HG03066 (cell line): ENCODE measurements around the gene LMNTD2.

Experiments used
- ATAC-seq: cut with Tn5 transposase; IDR thresholded peaks from one replicate; pipeline ENCODE4 v1.9.1; 2021; ENCODE audit warnings: low read depth; ENCODE audit not compliant: unreplicated experiment

LMNTD2 gene

DNA sequence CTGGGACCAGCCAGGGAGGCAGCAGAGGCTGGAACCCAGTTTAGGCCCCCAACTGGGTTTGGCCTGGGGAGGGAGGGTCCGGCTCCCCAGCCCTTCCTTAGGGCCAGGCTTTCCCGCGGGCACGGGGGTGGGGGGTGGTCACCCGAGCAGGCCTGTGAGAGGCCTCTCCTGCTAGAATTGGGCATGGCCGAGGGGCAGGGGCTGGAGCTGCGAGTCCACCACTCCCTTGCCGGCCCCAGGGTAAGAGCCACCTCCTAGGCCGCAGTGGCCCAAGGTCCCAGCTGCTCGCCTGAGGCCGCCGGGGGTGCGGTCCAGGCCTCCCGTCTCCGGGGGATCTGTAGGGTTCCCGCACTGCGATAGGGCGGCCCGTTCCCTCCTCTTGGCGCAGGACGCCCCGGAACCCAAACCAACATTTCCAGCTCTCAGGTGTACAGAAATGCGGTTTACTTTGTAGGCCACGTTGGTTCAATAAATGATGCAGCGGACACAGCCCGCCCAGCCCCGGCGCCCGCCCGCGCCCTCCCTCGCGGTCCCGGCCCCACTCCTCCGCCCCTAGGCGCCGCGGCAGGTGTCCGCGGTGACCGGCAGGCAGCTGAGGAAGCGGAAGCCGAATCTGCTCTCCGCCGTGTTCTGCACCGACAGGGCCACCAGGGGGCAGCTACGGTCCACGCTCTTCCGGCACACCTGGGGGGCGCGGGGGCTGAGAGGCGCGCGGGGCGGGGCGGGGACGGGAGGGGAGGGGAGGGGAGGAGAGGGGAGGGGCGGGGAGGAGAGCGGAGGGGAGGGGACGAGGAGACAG is 5.9 kb downstream of the LMNTD2 start:
- ATAC-seq, result no peak

DNA sequence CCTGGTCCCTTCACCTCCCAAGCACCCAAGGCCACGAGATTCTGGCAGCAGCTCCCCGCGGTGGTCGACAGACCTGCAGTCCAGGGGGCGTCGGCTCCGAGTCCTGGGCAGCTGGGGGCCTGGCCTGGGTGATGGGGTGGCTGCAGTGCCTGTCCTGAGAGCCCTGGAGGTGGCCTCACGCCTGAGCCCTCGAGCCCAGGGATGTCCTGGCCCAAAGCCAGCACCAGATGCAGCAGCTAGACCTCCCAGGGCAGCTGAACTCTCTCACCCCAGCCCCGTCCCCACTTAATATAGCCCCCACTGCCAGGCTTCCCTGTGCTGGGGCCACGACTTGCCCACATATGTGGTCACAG is 6.6 kb downstream of the LMNTD2 start:
- no peak for ATAC-seq

DNA sequence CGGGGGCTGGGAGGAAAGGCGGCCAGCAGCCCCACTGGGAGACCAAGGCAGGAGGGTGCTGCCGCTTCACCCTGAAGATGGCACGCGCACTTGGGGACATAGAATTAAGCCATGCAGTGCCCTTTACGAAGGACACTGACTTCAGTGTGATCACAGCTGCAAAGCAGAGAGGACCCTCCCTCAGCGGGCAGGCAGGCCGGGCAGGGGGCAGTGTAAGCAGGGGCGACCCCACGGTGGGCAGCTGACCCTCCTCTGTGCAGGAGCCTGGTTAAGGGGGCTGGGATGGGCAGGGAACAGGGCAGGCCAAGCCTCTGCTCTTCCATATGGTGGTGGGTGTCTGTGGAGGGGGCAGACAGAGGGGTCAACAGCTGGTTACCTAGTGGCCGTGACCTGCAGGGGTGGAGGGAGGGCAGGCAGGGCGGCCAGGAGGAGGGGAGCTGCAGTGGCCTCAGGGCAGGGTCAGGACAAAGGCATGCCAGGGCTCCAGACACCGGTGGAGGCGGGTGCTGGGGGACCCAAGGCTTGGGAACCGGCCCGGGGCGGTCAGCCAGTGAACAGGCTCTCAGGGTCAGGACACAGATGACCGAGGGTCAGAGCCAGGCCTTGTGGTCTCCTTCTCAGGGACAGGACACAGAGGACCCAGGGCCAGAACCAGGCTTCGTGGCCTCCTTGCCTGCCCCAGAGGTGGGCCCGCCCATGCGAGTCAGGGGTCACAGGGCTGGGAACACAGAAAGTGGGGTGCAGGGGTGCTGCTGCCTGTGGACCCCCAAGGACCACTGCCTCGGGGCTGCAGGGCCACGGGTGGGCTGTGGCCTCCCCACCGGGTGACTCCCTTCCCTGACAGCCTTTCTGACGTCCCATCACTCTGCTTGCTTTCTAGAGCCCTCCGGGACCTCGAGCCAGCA is 7.2 kb downstream of the LMNTD2 start:
- no peak for ATAC-seq

DNA sequence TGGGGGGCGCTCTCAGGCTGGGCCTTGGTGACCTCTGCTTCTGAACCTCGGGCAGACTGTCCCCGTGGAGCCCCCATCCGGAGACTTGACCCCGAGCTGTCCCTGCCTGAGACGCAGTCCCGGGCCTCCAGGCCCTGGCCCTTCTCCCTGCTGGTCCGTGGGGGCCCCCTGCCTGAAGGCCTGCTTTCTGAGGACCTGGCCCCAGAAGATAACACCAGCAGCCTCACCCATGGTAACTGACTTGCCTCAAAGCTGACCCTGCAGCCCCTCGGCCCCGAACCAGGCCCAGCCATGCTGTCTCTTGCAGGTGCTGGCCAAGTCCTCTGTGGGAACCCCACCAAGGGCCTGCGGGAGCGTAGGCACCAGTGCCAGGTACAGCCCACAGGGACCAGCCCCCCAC is 8.9 kb downstream of the LMNTD2 start:
- no peak for ATAC-seq

DNA sequence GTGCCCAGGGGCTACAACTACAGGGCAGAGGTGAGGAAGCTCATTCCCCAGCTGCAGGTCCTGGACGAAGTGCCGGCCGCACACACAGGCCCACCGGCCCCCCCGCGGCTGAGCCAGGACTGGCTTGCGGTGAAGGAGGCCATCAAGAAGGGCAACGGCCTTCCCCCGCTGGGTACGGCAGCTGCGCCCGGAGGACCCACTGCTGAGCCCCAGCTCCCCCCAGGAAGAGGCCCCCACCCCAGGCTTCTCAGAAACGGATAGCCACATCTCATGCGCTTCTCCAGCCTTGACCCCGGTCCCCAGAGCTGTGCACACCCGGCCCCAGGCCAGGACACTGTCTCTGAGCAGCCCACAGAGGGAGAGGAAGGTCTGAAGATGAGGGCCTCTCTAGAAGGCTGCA is 9.4 kb downstream of the LMNTD2 start:
- ATAC-seq, result no peak

DNA sequence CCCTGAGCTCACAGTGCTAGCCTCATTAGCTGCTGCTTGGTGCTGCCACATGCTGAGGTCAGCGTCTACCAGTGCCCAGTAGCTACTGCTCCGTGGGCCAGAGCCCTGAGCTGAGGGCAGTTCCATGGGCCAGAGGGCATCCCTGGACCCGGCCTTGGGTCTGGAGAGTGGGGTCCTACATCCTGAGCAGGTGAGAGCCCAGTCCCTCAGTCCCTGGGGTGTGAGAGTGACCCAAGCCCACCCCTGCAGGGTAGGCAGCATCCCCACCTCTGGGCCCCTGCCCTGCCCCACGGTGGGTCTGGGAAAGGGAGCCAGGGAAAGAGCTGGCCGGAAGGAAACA is 9.8 kb downstream of the LMNTD2 start:
- no peak for ATAC-seq

DNA sequence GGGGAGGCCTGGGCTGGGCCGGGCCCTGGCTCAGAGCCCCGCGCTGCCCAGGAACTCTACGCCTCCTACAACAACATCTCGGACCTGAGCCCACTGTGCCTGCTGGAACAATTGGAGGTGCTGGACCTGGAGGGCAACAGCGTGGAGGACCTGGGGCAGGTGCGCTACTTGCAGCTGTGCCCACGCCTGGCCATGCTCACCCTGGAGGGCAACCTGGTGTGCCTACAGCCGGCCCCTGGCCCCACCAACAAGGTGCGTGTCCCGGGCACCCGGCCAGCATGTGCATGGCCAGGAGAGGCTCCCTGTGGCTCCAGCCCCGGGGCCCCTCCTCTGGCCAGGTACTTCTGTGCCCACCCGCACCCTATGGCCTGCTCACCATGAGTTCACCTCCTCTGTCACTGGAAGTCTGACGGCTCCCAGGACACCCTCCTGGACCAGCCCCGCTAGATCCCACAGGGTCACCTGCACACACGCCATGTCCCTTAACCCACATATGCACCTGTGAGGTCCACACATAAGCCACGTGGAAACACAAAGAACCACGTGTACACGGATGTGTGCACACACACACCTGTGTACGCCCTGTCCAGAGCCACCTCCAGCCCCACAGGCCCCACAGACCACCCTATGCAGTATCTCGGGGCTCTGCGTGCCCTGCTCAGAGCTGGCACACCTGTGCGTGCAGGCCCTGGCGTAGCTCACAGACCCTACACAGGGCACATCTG is 10.4 kb downstream of the LMNTD2 start:
- ATAC-seq, result no peak

DNA sequence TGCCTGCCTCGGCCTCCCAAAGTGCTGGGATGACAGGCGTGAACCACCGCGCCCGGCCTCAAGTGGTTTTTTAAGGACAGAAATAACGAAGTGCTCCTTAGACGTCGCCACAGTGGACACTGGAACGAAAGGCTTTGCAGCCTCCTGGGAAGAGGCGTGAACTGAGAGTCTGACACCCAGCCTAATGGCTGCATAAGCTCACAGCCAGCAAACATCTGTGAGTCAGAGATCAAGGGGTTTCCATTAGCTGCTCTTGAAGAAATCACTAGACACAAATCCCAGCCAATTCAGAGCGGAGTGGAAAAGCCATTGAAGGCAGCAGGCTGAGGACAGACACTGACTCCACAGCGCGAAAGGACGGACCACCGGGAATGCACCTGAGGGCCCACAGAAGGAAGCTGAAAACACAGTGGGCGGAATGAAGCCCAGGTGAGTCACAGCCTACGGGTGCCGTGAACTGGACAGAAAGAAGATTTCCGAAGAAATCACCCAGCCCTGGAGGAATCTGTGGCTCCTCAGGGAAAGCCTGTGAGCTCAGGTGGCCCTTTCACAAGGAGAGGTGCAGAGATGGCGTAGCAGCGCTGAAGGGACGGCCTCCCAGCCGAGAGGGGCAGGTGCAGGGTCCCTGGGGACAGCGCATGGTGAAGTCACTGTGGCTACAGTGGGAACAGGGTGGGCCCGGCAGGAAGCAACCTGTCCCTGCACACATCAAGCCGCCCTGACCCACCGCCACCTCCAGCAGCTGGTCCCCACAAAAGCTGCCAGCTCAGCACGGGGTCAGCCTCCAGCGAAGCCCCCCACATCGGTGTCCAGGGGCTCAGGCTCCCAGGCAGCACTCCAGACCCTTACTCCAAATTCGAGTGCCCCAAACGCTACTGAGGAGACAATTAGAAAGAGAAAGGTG is 11.6 kb downstream of the LMNTD2 start:
- no peak for ATAC-seq

DNA sequence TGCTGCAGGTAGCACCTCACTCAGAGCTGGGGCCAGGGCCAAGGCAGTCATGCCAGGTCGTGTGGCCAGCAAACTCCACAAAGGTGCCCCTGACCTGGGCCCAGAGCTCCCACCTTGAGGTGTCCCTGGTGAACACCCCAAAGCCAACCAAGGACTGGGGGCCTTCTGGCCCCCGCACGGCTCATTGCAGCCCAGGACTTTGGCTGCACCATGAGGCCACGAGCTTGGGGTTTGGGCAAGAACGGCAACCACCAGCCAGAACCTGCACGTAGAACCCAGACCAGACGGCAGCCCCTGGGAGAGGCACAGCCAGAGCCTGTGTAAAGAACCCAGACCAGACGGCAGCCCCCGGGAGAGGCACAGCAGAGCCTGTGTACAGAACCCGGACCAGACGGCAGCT is 15.4 kb downstream of the LMNTD2 start:
- ATAC-seq, result no peak

DNA sequence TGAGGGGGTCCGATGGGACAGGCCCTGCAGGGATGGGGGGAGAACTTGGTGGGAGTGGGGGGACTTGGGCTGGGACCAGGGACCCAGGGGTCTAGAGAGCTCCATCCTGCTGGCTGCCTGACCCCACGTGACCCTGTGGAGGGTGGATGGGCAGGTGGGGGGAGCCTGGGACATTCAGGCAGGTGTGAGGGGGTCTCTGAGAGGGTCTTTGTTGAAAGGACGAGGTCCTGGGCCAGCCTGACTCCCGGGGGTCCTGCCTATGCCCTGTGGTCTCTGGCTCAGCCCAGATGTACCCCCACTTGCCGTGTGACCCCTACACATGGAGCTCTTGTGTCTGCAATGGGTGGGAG is 15.7 kb downstream of the LMNTD2 start:
- ATAC-seq, result no peak

DNA sequence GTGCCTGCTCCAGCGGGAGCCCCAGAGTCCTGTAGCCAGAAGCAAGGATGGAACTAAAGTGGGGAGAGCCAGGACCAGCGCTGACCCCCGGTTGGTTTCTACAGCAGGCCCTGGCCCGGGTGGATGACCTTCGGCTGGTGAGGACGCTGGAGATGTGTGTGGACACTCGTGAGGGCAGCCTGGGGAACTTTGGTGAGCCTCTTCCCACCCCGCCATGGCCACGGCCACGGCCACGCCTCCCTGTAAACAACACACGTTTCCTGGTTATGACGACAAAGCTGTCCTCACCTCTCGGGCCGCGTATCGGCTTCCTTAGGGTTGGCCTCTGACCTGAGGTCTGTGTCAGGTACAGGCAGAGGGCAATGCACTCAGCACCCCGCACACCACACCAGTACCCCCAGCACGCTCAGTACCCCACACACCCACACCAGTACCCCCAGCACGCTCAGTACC is 19.1 kb downstream of the LMNTD2 start:
- ATAC-seq, result no peak

DNA sequence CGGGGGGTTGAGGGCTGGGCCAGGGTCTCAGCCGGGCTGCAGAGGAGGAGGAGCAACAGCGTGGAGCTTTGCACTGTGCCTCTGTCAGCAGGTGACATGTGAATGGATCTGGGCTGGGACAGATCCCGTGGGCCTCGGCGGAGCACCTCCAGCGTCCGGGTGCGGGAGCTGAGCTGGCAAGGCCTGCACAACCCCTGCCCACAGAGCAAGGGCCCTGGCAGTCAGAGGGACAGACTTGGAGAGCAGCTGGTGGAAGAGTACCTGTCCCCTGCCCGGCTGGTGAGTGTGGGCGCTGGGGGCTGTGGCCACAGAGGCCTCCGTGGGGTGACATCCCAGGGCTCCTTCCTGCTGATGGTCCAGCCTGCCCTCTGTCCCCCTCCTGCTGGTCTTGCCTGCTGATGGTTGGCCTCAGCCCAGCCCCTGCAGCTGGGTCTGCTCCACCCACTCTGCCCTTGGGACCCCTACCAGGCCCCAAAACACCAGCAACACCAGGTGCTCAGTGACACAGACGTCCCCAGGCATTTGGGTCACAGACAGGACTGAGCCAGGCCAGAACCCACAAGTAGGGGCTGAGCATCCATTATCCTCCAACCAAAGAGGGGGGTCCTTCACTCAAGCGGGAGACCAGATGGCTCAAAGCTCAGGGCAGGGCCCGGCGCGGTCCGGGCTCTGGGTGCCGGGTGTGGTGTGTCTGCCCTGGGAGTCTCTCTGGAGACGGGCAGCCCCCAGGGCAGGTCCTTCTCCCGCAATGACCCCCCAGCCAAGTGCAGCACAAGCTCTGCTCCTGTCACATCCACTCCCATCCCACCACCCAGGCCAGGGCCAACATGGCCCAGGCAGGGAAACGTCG is 19.7 kb downstream of the LMNTD2 start:
- ATAC-seq, result no peak

DNA sequence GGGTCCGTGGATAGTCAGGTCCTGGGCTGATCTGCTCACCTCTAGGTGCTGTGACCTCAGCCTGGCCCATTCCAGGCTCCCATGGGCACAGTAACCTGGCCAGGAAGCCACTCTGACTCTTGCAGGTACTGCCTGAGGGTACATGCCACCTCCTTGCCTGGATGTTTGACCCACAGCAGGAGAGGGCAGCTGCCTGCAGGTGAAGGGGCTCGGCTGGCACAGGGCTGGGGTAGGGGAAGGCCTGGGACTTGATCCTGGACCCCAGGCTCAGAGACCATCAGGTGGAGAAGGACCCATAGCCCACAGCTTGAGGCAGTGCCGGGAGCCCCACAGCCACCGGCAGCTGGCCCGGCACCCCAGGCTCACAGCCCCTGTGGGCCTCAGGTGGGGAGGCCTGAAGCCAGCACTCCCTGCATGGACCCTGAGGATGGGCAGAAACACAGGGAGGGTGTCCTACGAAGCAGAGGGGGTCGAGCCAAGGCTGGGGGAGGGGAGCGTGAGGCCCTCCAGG is 20.5 kb downstream of the LMNTD2 start:
- ATAC-seq, result no peak

DNA sequence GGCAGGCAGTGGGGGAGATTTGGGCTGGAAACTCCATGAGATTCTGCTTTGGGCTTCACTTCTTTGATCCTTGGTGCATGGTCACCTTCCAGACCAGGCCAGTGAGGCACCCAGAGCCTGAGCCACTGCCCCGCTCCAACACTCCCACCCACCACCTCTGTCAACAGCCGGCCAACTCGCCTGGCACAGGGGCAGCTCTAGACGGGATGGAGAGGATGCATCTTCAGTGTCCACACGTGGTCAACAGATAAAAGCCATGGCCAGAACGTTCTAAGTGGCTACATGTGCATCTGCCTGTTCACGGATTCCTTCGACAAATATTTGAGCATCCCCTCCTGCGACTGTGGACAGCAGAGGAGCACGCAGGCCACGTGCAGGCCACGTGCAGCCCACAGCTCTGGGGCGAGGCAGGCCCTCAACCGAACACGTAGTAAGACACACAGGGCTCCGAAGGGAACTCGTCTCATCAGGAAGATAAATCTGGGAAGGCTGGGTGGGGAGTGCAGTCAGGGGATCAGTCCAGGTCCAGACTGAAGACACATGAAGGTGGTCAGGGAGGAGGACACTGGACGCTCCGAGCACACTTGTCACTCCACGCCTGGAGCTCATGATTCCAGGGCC is 22.0 kb downstream of the LMNTD2 start:
- no peak for ATAC-seq

DNA sequence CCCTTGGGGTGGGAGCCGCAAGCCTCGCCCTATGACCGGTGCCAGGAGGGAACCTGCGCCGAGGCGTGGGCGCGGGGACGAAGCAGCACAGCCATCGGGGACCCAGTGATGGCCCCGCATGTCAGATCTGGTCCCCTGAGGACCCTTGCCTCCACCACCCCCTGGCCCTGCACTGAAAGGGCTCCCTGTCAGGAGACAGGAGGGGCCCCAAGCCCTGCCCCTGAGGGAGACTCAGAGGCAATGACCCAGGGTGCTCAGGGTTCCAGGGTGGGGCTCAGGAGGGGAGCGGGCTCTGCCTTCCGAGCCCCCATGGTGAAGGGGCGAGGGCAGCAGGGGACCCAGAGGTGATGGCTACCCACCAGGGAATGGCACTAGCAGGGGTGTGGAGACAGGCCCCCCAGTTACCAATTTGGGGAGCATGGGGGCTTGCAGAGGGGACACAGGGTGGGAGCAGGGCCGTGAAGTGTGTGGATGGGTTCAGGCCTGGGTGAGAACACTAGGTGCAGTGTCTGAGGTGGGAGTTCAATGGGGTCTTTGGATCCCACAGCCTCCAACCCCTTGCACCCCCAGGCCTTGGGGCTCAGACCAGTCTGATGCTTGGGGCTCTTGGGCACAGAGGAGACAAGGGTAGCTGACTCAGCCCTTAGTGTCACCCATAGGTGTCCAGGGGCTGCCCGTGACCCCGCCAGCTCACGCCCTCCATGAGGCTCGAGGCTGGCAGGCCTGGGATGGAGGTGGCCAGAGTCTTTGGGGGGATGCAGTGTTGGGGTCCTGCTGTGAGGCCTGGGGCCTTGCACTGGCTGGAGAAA is 22.7 kb downstream of the LMNTD2 start:
- no peak for ATAC-seq

DNA sequence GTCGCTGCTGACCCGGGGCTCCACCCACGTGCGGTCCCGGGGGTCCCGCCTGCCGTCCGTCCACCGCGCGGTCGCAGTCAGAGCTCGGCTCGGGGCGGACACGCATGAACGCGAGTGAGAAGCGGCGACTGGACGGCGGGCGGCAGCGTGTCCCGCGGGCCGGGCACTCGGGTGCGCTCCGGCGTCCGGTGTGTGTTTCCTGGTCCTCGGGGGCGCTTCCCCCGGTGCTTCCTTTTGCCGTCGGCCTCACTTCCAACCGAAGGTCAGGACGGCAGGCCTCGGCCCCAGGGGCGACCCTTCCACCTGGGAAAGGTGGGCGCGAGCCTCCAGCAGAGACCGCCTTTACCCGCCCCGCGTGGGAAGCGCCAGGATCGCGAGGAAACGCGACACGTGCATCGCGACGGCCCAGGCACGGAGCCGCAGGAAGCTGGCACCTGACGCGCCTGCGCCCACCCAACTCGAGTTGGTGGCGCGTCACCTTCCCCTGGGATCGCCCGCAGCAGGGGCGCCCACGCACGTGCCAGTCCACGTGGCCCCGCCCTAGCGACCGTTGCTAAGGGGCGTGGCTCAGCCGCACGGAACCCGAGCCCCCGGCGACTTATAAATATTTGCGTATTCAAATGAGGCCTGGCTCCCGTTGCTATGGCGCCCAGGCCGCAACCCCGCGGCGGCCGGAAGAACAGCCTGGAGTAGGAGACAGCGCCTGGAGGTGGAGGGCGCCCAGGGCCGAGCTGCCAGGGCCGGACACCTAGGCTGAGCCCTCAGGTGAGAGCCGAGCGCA is 23.5 kb downstream of the LMNTD2 start, which contains the start of gene LRRC56:
TSS of gene LRRC56 (plus strand) at position 687 of the 781 bp plus-strand sequence. CDS start 3,158 bp downstream, outside the sequence.
- ATAC-seq, result peak; percentile 64
